Measurements from ENCODE around the gene FAM222A.

The FAM222A gene

GRCh38 chr12:109814600-109815150 lies 101.0 kb downstream of the FAM222A start:
- DNase-seq = no peak
- Mint-ChIP-seq H3K27me3 (ENCODE audit: low read depth, poor library complexity) (peaks cover 2% of the 10 kb centered on the region), H3K27ac (no peak overlapping the region), H3K4me3 (no peak overlapping the region), H3K4me1 (no peaks in the 10 kb centered on the region), H3K36me3 (ENCODE audit: low read depth) (no peaks in the 10 kb centered on the region), H3K9me3 (no peaks in the 10 kb centered on the region)
- TF ChIP-seq, protein P1, sequence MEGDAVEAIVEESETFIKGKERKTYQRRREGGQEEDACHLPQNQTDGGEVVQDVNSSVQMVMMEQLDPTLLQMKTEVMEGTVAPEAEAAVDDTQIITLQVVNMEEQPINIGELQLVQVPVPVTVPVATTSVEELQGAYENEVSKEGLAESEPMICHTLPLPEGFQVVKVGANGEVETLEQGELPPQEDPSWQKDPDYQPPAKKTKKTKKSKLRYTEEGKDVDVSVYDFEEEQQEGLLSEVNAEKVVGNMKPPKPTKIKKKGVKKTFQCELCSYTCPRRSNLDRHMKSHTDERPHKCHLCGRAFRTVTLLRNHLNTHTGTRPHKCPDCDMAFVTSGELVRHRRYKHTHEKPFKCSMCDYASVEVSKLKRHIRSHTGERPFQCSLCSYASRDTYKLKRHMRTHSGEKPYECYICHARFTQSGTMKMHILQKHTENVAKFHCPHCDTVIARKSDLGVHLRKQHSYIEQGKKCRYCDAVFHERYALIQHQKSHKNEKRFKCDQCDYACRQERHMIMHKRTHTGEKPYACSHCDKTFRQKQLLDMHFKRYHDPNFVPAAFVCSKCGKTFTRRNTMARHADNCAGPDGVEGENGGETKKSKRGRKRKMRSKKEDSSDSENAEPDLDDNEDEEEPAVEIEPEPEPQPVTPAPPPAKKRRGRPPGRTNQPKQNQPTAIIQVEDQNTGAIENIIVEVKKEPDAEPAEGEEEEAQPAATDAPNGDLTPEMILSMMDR (IDR thresholded peaks at IDR 0.05) = no peak

DNA sequence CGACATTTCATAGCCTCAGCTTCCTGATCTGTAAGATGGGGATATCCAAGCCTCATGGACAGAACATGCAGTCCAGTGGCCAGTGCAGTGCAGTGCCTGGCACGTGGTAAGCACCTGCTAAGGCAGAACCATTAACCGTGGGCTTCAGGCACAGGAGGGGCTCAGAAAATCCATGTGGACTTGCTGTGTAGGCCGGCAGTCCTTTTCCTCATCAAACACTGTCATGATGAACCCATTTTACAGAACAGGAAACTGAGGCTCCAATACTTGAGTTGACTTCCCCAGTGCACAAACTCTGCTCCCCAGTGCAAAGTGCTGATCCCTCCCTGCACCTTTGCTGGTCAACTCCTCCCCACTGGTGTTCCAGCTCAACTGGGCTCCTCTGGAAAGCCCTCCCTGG lies 101.6 kb downstream of the FAM222A start:
- Mint-ChIP-seq H3K4me3 (no peak overlapping the region), H3K36me3 (ENCODE audit: low read depth) (no peaks in the 10 kb centered on the region), H3K4me1 (no peaks in the 10 kb centered on the region), H3K9me3 (no peaks in the 10 kb centered on the region), H3K27ac (no peak overlapping the region), H3K27me3 (ENCODE audit: low read depth, poor library complexity) (peaks cover 2% of the 10 kb centered on the region)
- DNase-seq = no peak
- TF ChIP-seq, protein P1 (IDR thresholded peaks at IDR 0.05) = no peak

- Mint-ChIP-seq H3K36me3 (ENCODE audit: low read depth) (no peaks in the 10 kb centered on the region), H3K4me3 (no peak overlapping the region), H3K9me3 (no peaks in the 10 kb centered on the region), H3K4me1 (no peaks in the 10 kb centered on the region), H3K27me3 (ENCODE audit: low read depth, poor library complexity) (peaks cover 2% of the 10 kb centered on the region), H3K27ac (no peak overlapping the region)
- TF ChIP-seq, protein P1 (IDR thresholded peaks at IDR 0.05) = no peak
- DNase-seq = no peak
These were observed 102.4 kb downstream of the FAM222A start for GRCh38 chr12:109815757-109816617.

DNA sequence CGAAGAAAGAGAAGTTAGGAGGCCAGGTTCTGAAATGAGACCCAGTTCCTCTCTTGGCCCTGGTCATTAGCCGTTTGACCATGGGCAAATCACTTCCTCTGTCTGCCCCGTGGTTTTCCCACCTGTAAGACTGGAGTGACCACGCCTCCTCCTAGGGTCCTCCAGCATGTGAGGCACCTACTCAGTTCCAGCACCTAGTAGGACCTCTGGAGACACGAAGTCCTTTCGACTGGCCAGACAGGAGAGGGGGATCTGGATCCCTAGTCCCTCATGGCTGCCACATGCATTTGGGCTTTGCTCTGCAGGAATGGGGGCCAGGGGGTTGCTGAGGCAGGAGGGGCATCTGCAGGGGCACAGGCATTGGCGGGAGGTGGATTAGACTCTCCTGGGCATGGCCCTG lies 103.2 kb downstream of the FAM222A start:
- Mint-ChIP-seq H3K27me3 (ENCODE audit: low read depth, poor library complexity) (no peaks in the 10 kb centered on the region), H3K4me3 (no peak overlapping the region), H3K27ac (no peak overlapping the region), H3K9me3 (no peaks in the 10 kb centered on the region), H3K4me1 (no peaks in the 10 kb centered on the region), H3K36me3 (ENCODE audit: low read depth) (no peaks in the 10 kb centered on the region)
- no peak for DNase-seq
- TF ChIP-seq, protein P1 (IDR thresholded peaks at IDR 0.05) = no peak

DNA sequence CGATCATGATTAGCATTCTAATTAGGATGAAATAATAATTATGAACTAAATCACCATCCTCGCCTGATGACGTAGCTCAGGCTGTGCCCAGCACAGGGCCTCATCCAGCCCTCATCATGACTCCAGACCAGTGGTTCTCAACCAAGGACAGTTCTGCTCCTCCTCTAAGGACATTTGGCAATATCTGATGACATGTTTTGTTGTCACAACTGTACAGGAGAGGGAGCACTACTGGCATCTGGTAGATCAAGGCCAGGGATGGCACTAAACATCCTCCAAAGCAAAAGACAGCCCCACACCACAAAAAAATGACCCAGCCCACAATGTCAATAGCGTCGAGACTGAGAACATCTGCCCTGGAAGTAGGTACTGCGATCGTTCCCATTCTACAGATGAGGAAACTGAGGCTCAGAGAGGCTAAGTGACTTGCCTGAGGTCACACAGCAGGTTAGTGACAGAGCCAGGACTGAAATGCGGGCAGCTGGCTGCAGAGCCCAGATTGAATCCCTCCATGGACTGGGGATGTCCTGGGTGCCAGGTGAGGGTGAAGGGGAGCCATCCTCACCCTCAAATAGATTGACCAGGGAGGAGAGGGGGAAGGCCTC lies 104.1 kb downstream of the FAM222A start:
- Mint-ChIP-seq H3K27ac (no peak overlapping the region), H3K27me3 (ENCODE audit: low read depth, poor library complexity) (no peaks in the 10 kb centered on the region), H3K4me3 (no peak overlapping the region), H3K4me1 (peaks cover 4% of the 10 kb centered on the region), H3K9me3 (no peaks in the 10 kb centered on the region), H3K36me3 (ENCODE audit: low read depth) (no peaks in the 10 kb centered on the region)
- TF ChIP-seq, protein P1 (IDR thresholded peaks at IDR 0.05) = no peak
- no peak for DNase-seq

All from nephron progenitor cell (in vitro differentiated cells).